Measurements from ENCODE around the gene AARS2. TPM values are rescaled to one million over a fixed set of nuclear protein-coding genes. Genes with fewer than 3 reads are reported as not detected.

AARS2 gene
- total and polyA plus RNA-seq, 2 of the 8 experiments (the other 6 are each of a cell fraction or from before 2014, with no cell fraction given): 8.6 to 20.4 TPM

GRCh38 chr6:44267252-44267651 is 45.9 kb downstream of the AARS2 start:
- Histone ChIP-seq H3K14ac (ENCODE audit: insufficient read length) (no peak overlapping the region), H3K18ac (ENCODE audit: extremely low read depth, low read length) (no peak overlapping the region), H3K4me2 (ENCODE audit: insufficient read depth in 1 of 2, low read depth in 2 of 2, low read length in 2 of 2) (no peak overlapping the region), H3K9ac (replicated peaks in 1 of 4; ENCODE audit: extremely low read depth in 1 of 4, low read depth in 3 of 4, low read length in 3 of 4) (no peak overlapping the region), H4K91ac (replicated peaks; ENCODE audit: insufficient read length, low read length) (no peak overlapping the region), H3K79me1 (ENCODE audit: low read depth, low read length) (peaks cover 7% of the 10 kb centered on the region; the same call in 1 of the 2 replicates), H2AK5ac (ENCODE audit: low read depth, low read length) (no peak overlapping the region), H2BK5ac (ENCODE audit: low read depth, low read length) (no peak overlapping the region), H4K5ac (ENCODE audit: insufficient read length, low read depth, low read length) (no peak overlapping the region), H3K9me3 (ENCODE audit: insufficient read depth in 2 of 2, low read depth in 1 of 2, low read length in 1 of 2) (no peaks in the 10 kb centered on the region), H3K27me3 (replicated peaks in 1 of 4; ENCODE audit: control insufficient read depth in 3 of 4, extremely low read depth in 1 of 4, insufficient read depth in 3 of 4, low read length in 3 of 4) (peaks cover 0 to 3% (median 0%) of the 10 kb centered on the region in 4 experiments; a peak in 2 of 7 replicates), H3K23me2 (ENCODE audit: low read depth, low read length) (peaks cover 14% of the 10 kb centered on the region), H3K4ac (replicated peaks; ENCODE audit: insufficient read length, low read depth, low read length) (no peak overlapping the region), H4K20me1 (replicated peaks in 1 of 2; ENCODE audit: control insufficient read depth in 1 of 2, insufficient read depth in 2 of 2, low read length in 2 of 2) (peaks cover 1 to 2% of the 10 kb centered on the region in 2 experiments), H2BK15ac (ENCODE audit: low read length) (no peak overlapping the region), H2BK20ac (ENCODE audit: low read length) (no peak overlapping the region), H3K4me3 (ENCODE audit: extremely low read depth in 1 of 4, insufficient read depth in 2 of 4, low read depth in 3 of 4, low read length in 4 of 4) (no peak overlapping the region), H2AFZ (ENCODE audit: low read length) (no peak overlapping the region), H3K23ac (ENCODE audit: insufficient read length) (no peak overlapping the region), H3K4me1 (replicated peaks in 1 of 4; ENCODE audit: control insufficient read depth in 3 of 4, insufficient read depth in 4 of 4, low read length in 3 of 4) (peaks cover 20 to 50% (median 26%) of the 10 kb centered on the region in 4 experiments), H4K8ac (ENCODE audit: extremely low read depth, insufficient read depth, low read length) (no peak overlapping the region), H3K79me2 (ENCODE audit: control insufficient read depth in 1 of 2, insufficient read depth in 2 of 2, low read length in 2 of 2) (peaks cover 0 to 10% of the 10 kb centered on the region in 2 experiments; a peak in 1 of 4 replicates), H2BK120ac (replicated peaks; ENCODE audit: low read depth, low read length) (no peak overlapping the region), H3K27ac (ENCODE audit: low read depth, low read length) (no peak overlapping the region), H3K36me3 (ENCODE audit: control insufficient read depth in 2 of 4, insufficient read depth in 4 of 4, low read length in 3 of 4) (no peaks in the 10 kb centered on the region; a peak in 1 of 8 replicates), H2BK12ac (ENCODE audit: low read depth, low read length) (0 out of 2 replicates have a peak overlapping the region, but pooled peaks have one; percentile 39), H3K56ac (replicated peaks; ENCODE audit: insufficient read length, low read depth, low read length) (no peak overlapping the region)
- 86% methylated on average over 10 of the region's 10 CpGs; no CpG with 5 or more reads in 1 of the 2 experiments for WGBS, 2 experiments (ENCODE audit: extremely low coverage in 1 of 2, insufficient coverage in 1 of 2, insufficient read length in 1 of 2, insufficient replicate concordance in 2 of 2, low coverage in 1 of 2, low lambda C conversion rate in 2 of 2, missing lambda C conversion rate in 1 of 2)
- FAIRE-seq: no peak
- DNase-seq (ENCODE audit: low read depth in 1 of 2, low spot score in 2 of 2): no peak
- TF ChIP-seq JUN (IDR thresholded peaks at IDR 0.05; ENCODE audit: low read depth, low read length): no peak
- TF ChIP-seq CTBP2 (IDR thresholded peaks at IDR 0.05; ENCODE audit: borderline replicate concordance, insufficient read depth, insufficient read length, low read length): no peak
- TF ChIP-seq KDM1A (IDR thresholded peaks at IDR 0.05; ENCODE audit: borderline replicate concordance, low read length): no peak
- TF ChIP-seq RNF2 (IDR thresholded peaks at IDR 0.05; ENCODE audit: borderline replicate concordance, low read depth, low read length, missing control alignments, poor library complexity, severe bottlenecking): no peak
- no peak for TF ChIP-seq SP1 (IDR thresholded peaks at IDR 0.05; ENCODE audit: low read depth, low read length)
- TF ChIP-seq EGR1 (IDR thresholded peaks at IDR 0.05; ENCODE audit: borderline replicate concordance, low read depth, low read length): no peak
- CTCF ChIA-PET (ENCODE audit: partially characterized antibody): interaction anchor here (0.7 to 19.0 kb wide), 27 partner anchors 8 to 1255 kb away, joined by 3 to 330 read pairs (median 6); partner anchors contain the start of genes AARS2, SLC35B2 and SPATS1
- POLR2A ChIA-PET (ENCODE audit: partially characterized antibody): interaction anchor here (1.1 to 12.0 kb wide), 10 partner anchors 11 to 75 kb away, joined by 3 to 138 read pairs (median 11); partner anchors contain the start of genes HSP90AB1, SLC35B2 and SPATS1
